ENCODE measurements around the gene ZNF524.
"Not testable (repeated sequence)": the region's sequence is repeated elsewhere in the genome, so short reads cannot be mapped to it uniquely, and the experiment has no call there.

The ZNF524 gene

GRCh38 chr19:55581823-55582223, 18.3 kb upstream of the ZNF524 start:
- Histone ChIP-seq H3K9ac (ENCODE audit: low read length) (no peak overlapping the region), H4K20me1 (ENCODE audit: insufficient read depth, low read length) (no peaks in the 10 kb centered on the region), H3K27me3 (replicated peaks; ENCODE audit: insufficient read depth, low read length) (peaks cover 63% of the 10 kb centered on the region), H3K4me2 (ENCODE audit: low read depth, low read length) (no peak overlapping the region), H3K79me2 (ENCODE audit: low read length) (no peaks in the 10 kb centered on the region), H3K9me3 (replicated peaks; ENCODE audit: insufficient read depth, low read length) (no peaks in the 10 kb centered on the region), H3K4me3 (ENCODE audit: low read length) (no peak overlapping the region), H3K27ac (ENCODE audit: low read length) (no peak overlapping the region), H3K36me3 (replicated peaks; ENCODE audit: insufficient read depth, low read length) (no peaks in the 10 kb centered on the region), H3K9me2 (replicated peaks; ENCODE audit: insufficient read depth, low read length) (no peaks in the 10 kb centered on the region), H2AFZ (ENCODE audit: low read length) (no peak overlapping the region), H3F3A (ENCODE audit: insufficient read depth, low read length) (no peaks in the 10 kb centered on the region), H3K4me1 (ENCODE audit: low read length) (no peaks in the 10 kb centered on the region)
- no peak for DNase-seq
- no peak for TF ChIP-seq EZH2 (optimal IDR thresholded peaks at IDR 0.05; ENCODE audit: low read depth, low read length)

- H3K36me3 ChIP-seq (replicated peaks; ENCODE audit: insufficient read depth, low read length) = not testable (repeated sequence)
Measured at GRCh38 chr19:55582284-55582683, 17.8 kb upstream of the ZNF524 start.

GRCh38 chr19:55583897-55584296, 16.2 kb upstream of the ZNF524 start:
- not testable (repeated sequence) for H3K27ac ChIP-seq (ENCODE audit: low read length); H3F3A ChIP-seq (ENCODE audit: insufficient read depth, low read length); H3K4me1 ChIP-seq (ENCODE audit: low read length); H3K4me3 ChIP-seq (ENCODE audit: low read length); DNase-seq; H3K9me3 ChIP-seq (replicated peaks; ENCODE audit: insufficient read depth, low read length); H3K9ac ChIP-seq (ENCODE audit: low read length); H2AFZ ChIP-seq (ENCODE audit: low read length); H3K9me2 ChIP-seq (replicated peaks; ENCODE audit: insufficient read depth, low read length); H3K36me3 ChIP-seq (replicated peaks; ENCODE audit: insufficient read depth, low read length); H4K20me1 ChIP-seq (ENCODE audit: insufficient read depth, low read length); H3K79me2 ChIP-seq (ENCODE audit: low read length); H3K4me2 ChIP-seq (ENCODE audit: low read depth, low read length)
- peaks cover 63% of the 10 kb centered on the region for H3K27me3 ChIP-seq (replicated peaks; ENCODE audit: insufficient read depth, low read length)

More at GRCh38 chr19:55582284-55582683, 17.8 kb upstream of the ZNF524 start:
- not testable (repeated sequence) for H3K79me2 ChIP-seq (ENCODE audit: low read length); DNase-seq; H3K4me3 ChIP-seq (ENCODE audit: low read length); H3K9ac ChIP-seq (ENCODE audit: low read length); H4K20me1 ChIP-seq (ENCODE audit: insufficient read depth, low read length); H3K4me1 ChIP-seq (ENCODE audit: low read length); H3K4me2 ChIP-seq (ENCODE audit: low read depth, low read length); H2AFZ ChIP-seq (ENCODE audit: low read length); H3F3A ChIP-seq (ENCODE audit: insufficient read depth, low read length); H3K27ac ChIP-seq (ENCODE audit: low read length); H3K9me2 ChIP-seq (replicated peaks; ENCODE audit: insufficient read depth, low read length); H3K9me3 ChIP-seq (replicated peaks; ENCODE audit: insufficient read depth, low read length)
- peaks cover 63% of the 10 kb centered on the region for H3K27me3 ChIP-seq (replicated peaks; ENCODE audit: insufficient read depth, low read length)

- Histone ChIP-seq H3K36me3 (replicated peaks; ENCODE audit: insufficient read depth, low read length) (no peaks in the 10 kb centered on the region), H3K9ac (ENCODE audit: low read length) (no peak overlapping the region), H2AFZ (ENCODE audit: low read length) (no peak overlapping the region), H3K9me2 (replicated peaks; ENCODE audit: insufficient read depth, low read length) (no peaks in the 10 kb centered on the region), H4K20me1 (ENCODE audit: insufficient read depth, low read length) (no peaks in the 10 kb centered on the region), H3K4me2 (ENCODE audit: low read depth, low read length) (no peak overlapping the region), H3K27ac (ENCODE audit: low read length) (no peak overlapping the region), H3F3A (ENCODE audit: insufficient read depth, low read length) (no peaks in the 10 kb centered on the region), H3K4me3 (ENCODE audit: low read length) (no peak overlapping the region), H3K4me1 (ENCODE audit: low read length) (no peaks in the 10 kb centered on the region), H3K79me2 (ENCODE audit: low read length) (no peaks in the 10 kb centered on the region), H3K9me3 (replicated peaks; ENCODE audit: insufficient read depth, low read length) (no peaks in the 10 kb centered on the region), H3K27me3 (replicated peaks; ENCODE audit: insufficient read depth, low read length) (peaks cover 69% of the 10 kb centered on the region)
- no peak for DNase-seq
- TF ChIP-seq CTCF (IDR thresholded peaks at IDR 0.05; ENCODE audit: low read length) (no peak), EZH2 (optimal IDR thresholded peaks at IDR 0.05; ENCODE audit: low read depth, low read length) (no peak), EZH2phosphoT487 (IDR thresholded peaks at IDR 0.05; ENCODE audit: low read length) (no peak)
Measured at GRCh38 chr19:55584871-55585270, 15.2 kb upstream of the ZNF524 start.

- H3K4me2 ChIP-seq (ENCODE audit: low read depth, low read length) = no peak overlapping the region
- H3K9me3 ChIP-seq (replicated peaks; ENCODE audit: insufficient read depth, low read length) = no peaks in the 10 kb centered on the region
- no peaks in the 10 kb centered on the region for H3K9me2 ChIP-seq (replicated peaks; ENCODE audit: insufficient read depth, low read length)
- H3F3A ChIP-seq (ENCODE audit: insufficient read depth, low read length) = no peaks in the 10 kb centered on the region
- no peaks in the 10 kb centered on the region for H3K36me3 ChIP-seq (replicated peaks; ENCODE audit: insufficient read depth, low read length)
- H3K27ac ChIP-seq (ENCODE audit: low read length) = no peak overlapping the region
- peaks cover 73% of the 10 kb centered on the region for H3K27me3 ChIP-seq (replicated peaks; ENCODE audit: insufficient read depth, low read length)
- H4K20me1 ChIP-seq (ENCODE audit: insufficient read depth, low read length) = no peaks in the 10 kb centered on the region
- no peak for TF ChIP-seq CTCF (IDR thresholded peaks at IDR 0.05; ENCODE audit: low read length)
- no peak for TF ChIP-seq EZH2 (optimal IDR thresholded peaks at IDR 0.05; ENCODE audit: low read depth, low read length)
- no peak for TF ChIP-seq EZH2phosphoT487 (IDR thresholded peaks at IDR 0.05; ENCODE audit: low read length)
- H3K9ac ChIP-seq (ENCODE audit: low read length) = no peak overlapping the region
- no peak for DNase-seq
- no peaks in the 10 kb centered on the region for H3K4me1 ChIP-seq (ENCODE audit: low read length)
- H3K79me2 ChIP-seq (ENCODE audit: low read length) = no peaks in the 10 kb centered on the region
- H2AFZ ChIP-seq (ENCODE audit: low read length) = no peak overlapping the region
- no peak overlapping the region for H3K4me3 ChIP-seq (ENCODE audit: low read length)
Measured at GRCh38 chr19:55585658-55586339, 14.3 kb upstream of the ZNF524 start.
